ENCODE data around the gene SLC33A1.
A peak's percentile ranks its signal among the peaks of the same experiment; 100 is the strongest.

SLC33A1 gene

GRCh38 chr3:155805204-155805801 lies 48.9 kb downstream of the SLC33A1 start:
- Histone ChIP-seq H2AFZ (ENCODE audit: low read depth, low read length) (peak overlapping the region; percentile 91), H3K4me3 (ENCODE audit: low read depth in 1 of 2, low read length in 2 of 2) (peak overlapping the region; percentile 58 to 82; a peak in 3 of 4 replicates), H3K9me3 (ENCODE audit: insufficient read depth, low read length, severe bottlenecking) (no peaks in the 10 kb centered on the region), H3K4me1 (ENCODE audit: insufficient read depth, low read length) (peaks cover 19% of the 10 kb centered on the region), H3K36me3 (ENCODE audit: insufficient read depth, low read length) (no peaks in the 10 kb centered on the region), H3K27ac (ENCODE audit: low read length) (0 out of 2 replicates have a peak overlapping the region, but pooled peaks have one; percentile 73), H3K79me2 (ENCODE audit: insufficient read depth, low read length) (no peaks in the 10 kb centered on the region), H4K20me1 (ENCODE audit: insufficient read depth, low read length) (no peaks in the 10 kb centered on the region), H3K27me3 (ENCODE audit: insufficient read depth, low read length, poor library complexity) (no peaks in the 10 kb centered on the region), H3K9ac (ENCODE audit: low read depth, low read length) (peak overlapping the region; percentile 74), H3K4me2 (ENCODE audit: insufficient read depth, low read length) (peak overlapping the region; percentile 96)
- peak; percentile 24 for ATAC-seq (ENCODE audit: insufficient read depth, low read depth)
- TF ChIP-seq CTCF (IDR thresholded peaks at IDR 0.05; ENCODE audit: borderline replicate concordance, extremely low read depth, low read length, poor library complexity, severe bottlenecking) (no peak), EZH2 (IDR thresholded peaks at IDR 0.05; ENCODE audit: borderline replicate concordance, low read depth, low read length, severe bottlenecking) (no peak)
- no peak for DNase-seq

GRCh38 chr3:155804323-155804722 lies 49.9 kb downstream of the SLC33A1 start:
- peaks cover 3% of the 10 kb centered on the region; the same call in 1 of the 2 replicates for H3K36me3 ChIP-seq (ENCODE audit: insufficient read depth, low read length)
- DNase-seq (no peak), ATAC-seq (ENCODE audit: insufficient read depth, low read depth) (no peak)
- no peaks in the 10 kb centered on the region for H3K79me2 ChIP-seq (ENCODE audit: insufficient read depth, low read length)
- H3K9me3 ChIP-seq (ENCODE audit: insufficient read depth, low read length, severe bottlenecking): no peaks in the 10 kb centered on the region
- no peaks in the 10 kb centered on the region for H3K27me3 ChIP-seq (ENCODE audit: insufficient read depth, low read length, poor library complexity)
- H3K4me2 ChIP-seq (ENCODE audit: insufficient read depth, low read length): no peak overlapping the region
- H3K27ac ChIP-seq (ENCODE audit: low read length): no peak overlapping the region
- no peak overlapping the region for H3K4me3 ChIP-seq (ENCODE audit: low read depth in 1 of 2, low read length in 2 of 2)
- no peak for TF ChIP-seq CTCF (IDR thresholded peaks at IDR 0.05; ENCODE audit: borderline replicate concordance, extremely low read depth, low read length, poor library complexity, severe bottlenecking)
- H3K9ac ChIP-seq (ENCODE audit: low read depth, low read length): no peak overlapping the region
- H4K20me1 ChIP-seq (ENCODE audit: insufficient read depth, low read length): no peaks in the 10 kb centered on the region
- peaks cover 19% of the 10 kb centered on the region for H3K4me1 ChIP-seq (ENCODE audit: insufficient read depth, low read length)
- no peak overlapping the region for H2AFZ ChIP-seq (ENCODE audit: low read depth, low read length)

- Histone ChIP-seq H3K36me3 (ENCODE audit: insufficient read depth, low read length) (peaks cover 12% of the 10 kb centered on the region; the same call in 1 of the 2 replicates), H2AFZ (ENCODE audit: low read depth, low read length) (no peak overlapping the region), H3K4me3 (ENCODE audit: low read depth in 1 of 2, low read length in 2 of 2) (no peak overlapping the region), H3K4me2 (ENCODE audit: insufficient read depth, low read length) (no peak overlapping the region), H3K9ac (ENCODE audit: low read depth, low read length) (no peak overlapping the region), H3K27ac (ENCODE audit: low read length) (no peak overlapping the region), H3K27me3 (ENCODE audit: insufficient read depth, low read length, poor library complexity) (no peaks in the 10 kb centered on the region), H3K79me2 (ENCODE audit: insufficient read depth, low read length) (no peaks in the 10 kb centered on the region), H3K4me1 (ENCODE audit: insufficient read depth, low read length) (no peaks in the 10 kb centered on the region; the same call in 1 of the 2 replicates), H3K9me3 (ENCODE audit: insufficient read depth, low read length, severe bottlenecking) (no peaks in the 10 kb centered on the region), H4K20me1 (ENCODE audit: insufficient read depth, low read length) (no peaks in the 10 kb centered on the region)
- no peak for ATAC-seq (ENCODE audit: insufficient read depth, low read depth)
- no peak for DNase-seq
- TF ChIP-seq EZH2 (IDR thresholded peaks at IDR 0.05; ENCODE audit: borderline replicate concordance, low read depth, low read length, severe bottlenecking) (no peak), CTCF (IDR thresholded peaks at IDR 0.05; ENCODE audit: borderline replicate concordance, extremely low read depth, low read length, poor library complexity, severe bottlenecking) (no peak)
These were observed 61.7 kb downstream of the SLC33A1 start for GRCh38 chr3:155792532-155792931.

All from DND-41 (cell line).